ENCODE measurements around the gene SHQ1. TPM values are rescaled to one million over a fixed set of nuclear protein-coding genes. Genes with fewer than 3 reads are reported as not detected.

The SHQ1 gene
- total and polyA plus RNA-seq, 2 donors (not counting 3 experiments of a cell fraction or from before 2014, with no cell fraction given) = 7.3 to 20.6 TPM

DNA sequence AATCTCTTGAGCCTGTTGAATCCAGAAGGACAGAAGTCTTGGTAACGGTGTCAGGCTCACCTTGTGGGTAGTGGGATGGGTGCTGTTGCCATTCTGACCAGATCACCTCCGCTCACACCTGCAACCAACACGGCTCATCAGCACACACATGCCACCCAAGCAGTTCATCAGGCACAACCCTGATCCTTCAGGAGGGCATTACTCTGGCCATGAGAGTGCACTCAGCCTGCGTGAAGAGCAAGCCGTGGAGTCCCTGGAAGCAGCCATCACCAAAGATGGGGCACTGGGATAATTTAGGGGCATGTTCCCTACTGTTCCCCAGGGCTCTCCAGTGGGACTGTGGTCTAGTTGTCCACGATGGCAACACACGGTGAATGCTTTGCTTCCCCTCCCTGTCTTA is 120.5 kb downstream of the SHQ1 start:
- Histone ChIP-seq H3K79me2 (ENCODE audit: control insufficient read depth, insufficient read depth, low read length) (no peaks in the 10 kb centered on the region), H3K9me3 (replicated peaks; ENCODE audit: control insufficient read depth, insufficient read depth, low read length) (no peaks in the 10 kb centered on the region), H3K36me3 (ENCODE audit: control insufficient read depth in 2 of 2, extremely low read depth in 1 of 2, insufficient read depth in 2 of 2, low read length in 2 of 2) (no peaks in the 10 kb centered on the region), H3K27ac (ENCODE audit: insufficient read depth, low read depth, low read length) (no peak overlapping the region), H3K4me2 (ENCODE audit: insufficient read depth, low read length) (peak overlapping the region; percentile 56), H4K20me1 (replicated peaks; ENCODE audit: control insufficient read depth, extremely low read depth, insufficient read depth, low read length) (no peaks in the 10 kb centered on the region), H3K4me3 (replicated peaks in 1 of 3; ENCODE audit: insufficient read depth in 1 of 3, low read depth in 1 of 3, low read length in 3 of 3) (no peak overlapping the region), H3K27me3 (ENCODE audit: control insufficient read depth in 2 of 2, insufficient read depth in 2 of 2, low read length in 2 of 2) (no peaks in the 10 kb centered on the region), H3K4me1 (ENCODE audit: control insufficient read depth, extremely low read depth, insufficient read depth, low read length) (peaks cover 8% of the 10 kb centered on the region), H3K9me1 (replicated peaks; ENCODE audit: control insufficient read depth, extremely low read depth, insufficient read depth, low read length) (no peaks in the 10 kb centered on the region), H3K9ac (replicated peaks; ENCODE audit: extremely low read depth, insufficient read depth, low read length) (no peak overlapping the region), H2AFZ (ENCODE audit: low read depth, low read length) (no peak overlapping the region)
- BruUV-seq (replicated peaks) = no TSS peak
- intact Hi-C loops (cut with micrococcal nuclease) = no loop called here
- dilution Hi-C loops (cut with MboI; ENCODE audit: extremely low pct_ligation_motif_present, low sequenced_read_pairs) = no loop called here
- CTCF ChIA-PET = interaction anchor here (1.0 kb wide), 1 partner anchor 62 kb away, joined by 3 read pairs; no protein-coding TSS in a partner anchor
- POLR2A ChIA-PET = no interaction called here
- no peak for DNase-seq (ENCODE audit: low read depth, low spot score)
- no peak for FAIRE-seq
- TF ChIP-seq FOS (IDR thresholded peaks at IDR 0.05; ENCODE audit: borderline replicate concordance, insufficient read depth, low read length) = no peak
- no peak for TF ChIP-seq MYC (IDR thresholded peaks at IDR 0.05; ENCODE audit: low read depth, low read length)
- no peak for TF ChIP-seq JUN (IDR thresholded peaks at IDR 0.05; ENCODE audit: borderline replicate concordance, insufficient read depth, insufficient read length, low read depth)
- no peak for TF ChIP-seq GATA2 (IDR thresholded peaks at IDR 0.05; ENCODE audit: insufficient read depth, insufficient read length, low read depth, low read length)
- TF ChIP-seq, protein P1, sequence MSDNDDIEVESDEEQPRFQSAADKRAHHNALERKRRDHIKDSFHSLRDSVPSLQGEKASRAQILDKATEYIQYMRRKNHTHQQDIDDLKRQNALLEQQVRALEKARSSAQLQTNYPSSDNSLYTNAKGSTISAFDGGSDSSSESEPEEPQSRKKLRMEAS (IDR thresholded peaks at IDR 0.05; ENCODE audit: insufficient read depth, insufficient read length) = no peak
- TF ChIP-seq, protein P2, sequence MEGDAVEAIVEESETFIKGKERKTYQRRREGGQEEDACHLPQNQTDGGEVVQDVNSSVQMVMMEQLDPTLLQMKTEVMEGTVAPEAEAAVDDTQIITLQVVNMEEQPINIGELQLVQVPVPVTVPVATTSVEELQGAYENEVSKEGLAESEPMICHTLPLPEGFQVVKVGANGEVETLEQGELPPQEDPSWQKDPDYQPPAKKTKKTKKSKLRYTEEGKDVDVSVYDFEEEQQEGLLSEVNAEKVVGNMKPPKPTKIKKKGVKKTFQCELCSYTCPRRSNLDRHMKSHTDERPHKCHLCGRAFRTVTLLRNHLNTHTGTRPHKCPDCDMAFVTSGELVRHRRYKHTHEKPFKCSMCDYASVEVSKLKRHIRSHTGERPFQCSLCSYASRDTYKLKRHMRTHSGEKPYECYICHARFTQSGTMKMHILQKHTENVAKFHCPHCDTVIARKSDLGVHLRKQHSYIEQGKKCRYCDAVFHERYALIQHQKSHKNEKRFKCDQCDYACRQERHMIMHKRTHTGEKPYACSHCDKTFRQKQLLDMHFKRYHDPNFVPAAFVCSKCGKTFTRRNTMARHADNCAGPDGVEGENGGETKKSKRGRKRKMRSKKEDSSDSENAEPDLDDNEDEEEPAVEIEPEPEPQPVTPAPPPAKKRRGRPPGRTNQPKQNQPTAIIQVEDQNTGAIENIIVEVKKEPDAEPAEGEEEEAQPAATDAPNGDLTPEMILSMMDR (IDR thresholded peaks at IDR 0.05; ENCODE audit: extremely low read depth in 1 of 2, insufficient read depth in 1 of 2, low read depth in 1 of 2, low read length in 2 of 2) = no peak
- no peak for TF ChIP-seq POLR2AphosphoS5 (IDR thresholded peaks at IDR 0.05; ENCODE audit: insufficient read depth, low read depth, low read length)
- no peak for TF ChIP-seq EZH2 (IDR thresholded peaks at IDR 0.05; ENCODE audit: borderline replicate concordance, low read depth, low read length, severe bottlenecking)
- TF ChIP-seq POLR2A (IDR thresholded peaks at IDR 0.05; ENCODE audit: low read depth, low read length) = no peak

Data from endothelial cell of umbilical vein (primary cell).